HG03108 (cell line): ENCODE results near the gene SLC13A2.
"Not testable (repeated sequence)": the region's sequence is repeated elsewhere in the genome, so short reads cannot be mapped to it uniquely, and the experiment has no call there.

Experiments used
- ATAC-seq: cut with Tn5 transposase; IDR thresholded peaks from one replicate; pipeline ENCODE4 v1.9.1; 2021; ENCODE audit warnings: moderate library complexity; ENCODE audit not compliant: unreplicated experiment

SLC13A2 gene

DNA sequence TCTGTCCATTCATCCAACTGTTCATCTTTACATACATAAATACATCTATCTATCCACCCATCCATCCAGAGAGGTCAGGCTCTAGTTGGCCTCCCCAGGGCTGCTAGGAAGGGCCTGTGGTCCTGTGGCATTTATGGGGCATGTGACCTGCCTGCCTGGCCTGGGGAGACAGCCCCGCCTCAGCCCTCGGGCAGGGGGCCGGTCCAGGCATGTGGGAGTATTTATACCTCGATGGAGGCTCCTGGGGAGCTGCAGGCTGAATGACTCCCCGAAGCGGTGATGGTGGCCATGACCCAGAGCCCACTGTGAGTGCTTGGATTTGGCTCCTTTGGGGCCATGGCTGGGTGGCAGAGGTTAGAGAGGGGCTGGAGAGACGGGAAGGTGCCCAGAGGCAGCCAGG, 40.0 kb downstream of the SLC13A2 start:
- no peak for ATAC-seq

DNA sequence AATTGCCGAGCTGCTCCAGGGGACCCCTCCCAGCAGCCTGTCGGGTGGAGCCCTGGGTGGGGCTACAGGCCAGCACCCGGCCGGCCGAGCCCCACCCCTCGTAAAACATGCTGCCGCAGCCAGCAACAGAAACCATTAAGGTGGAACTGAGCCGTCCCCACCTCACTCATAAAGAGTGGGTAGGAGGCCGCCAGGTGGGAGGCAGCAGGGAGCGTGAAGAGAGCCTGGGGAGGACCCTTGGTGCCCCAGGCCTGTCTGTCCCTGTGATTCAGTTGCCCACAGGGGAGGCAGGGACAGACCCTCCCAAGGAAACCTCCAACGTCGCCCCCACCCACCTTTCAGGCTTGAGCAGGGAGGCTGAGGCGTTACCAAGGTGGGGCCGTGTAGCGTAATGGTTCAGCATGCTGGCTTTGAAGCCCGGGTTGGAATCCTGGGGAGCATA, 41.1 kb downstream of the SLC13A2 start:
- ATAC-seq = no peak

DNA sequence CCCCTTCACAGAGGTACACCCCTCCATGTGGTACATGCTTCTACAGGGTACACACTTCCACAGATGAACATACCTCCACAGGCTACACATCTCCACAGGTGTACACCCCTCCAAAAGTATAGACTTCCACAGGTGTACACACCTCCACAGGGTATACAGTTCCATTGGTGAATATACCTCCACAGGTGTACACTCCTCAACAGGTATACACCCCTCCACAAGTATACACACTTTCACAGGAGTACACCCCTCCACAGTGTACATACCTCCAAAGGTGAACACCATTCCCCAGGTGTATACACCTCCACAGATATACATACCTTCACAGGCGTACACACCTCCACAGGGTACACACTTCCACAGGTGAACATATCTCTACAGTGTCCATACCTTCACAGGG, 42.1 kb downstream of the SLC13A2 start:
- no peak for ATAC-seq

DNA sequence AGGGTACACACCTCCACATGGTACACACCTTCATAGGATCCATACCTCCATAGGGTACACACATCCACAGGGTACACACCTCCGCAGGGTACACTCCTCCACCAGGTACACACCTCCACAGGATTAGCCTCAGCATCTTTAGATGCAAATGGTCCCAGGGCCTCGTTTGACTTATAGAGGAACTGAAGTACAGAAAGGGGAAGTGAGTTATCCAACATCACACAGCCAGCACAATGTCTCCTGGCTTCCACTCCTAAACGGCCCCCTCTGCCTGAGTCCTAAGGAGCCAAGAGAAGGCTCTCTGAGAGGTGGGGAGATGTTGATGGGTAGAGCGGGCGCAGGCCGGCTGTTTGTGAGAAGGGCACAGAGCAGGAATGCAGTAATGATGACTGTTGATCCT, 44.7 kb downstream of the SLC13A2 start:
- no peak for ATAC-seq

- no peak for ATAC-seq
Observed at GRCh38 chr17:28518578-28518977, 45.1 kb downstream of the SLC13A2 start.

- ATAC-seq = no peak
Observed at GRCh38 chr17:28519236-28519635, 45.8 kb downstream of the SLC13A2 start.

- no peak for ATAC-seq
Observed at GRCh38 chr17:28520687-28521086, 47.2 kb downstream of the SLC13A2 start.

DNA sequence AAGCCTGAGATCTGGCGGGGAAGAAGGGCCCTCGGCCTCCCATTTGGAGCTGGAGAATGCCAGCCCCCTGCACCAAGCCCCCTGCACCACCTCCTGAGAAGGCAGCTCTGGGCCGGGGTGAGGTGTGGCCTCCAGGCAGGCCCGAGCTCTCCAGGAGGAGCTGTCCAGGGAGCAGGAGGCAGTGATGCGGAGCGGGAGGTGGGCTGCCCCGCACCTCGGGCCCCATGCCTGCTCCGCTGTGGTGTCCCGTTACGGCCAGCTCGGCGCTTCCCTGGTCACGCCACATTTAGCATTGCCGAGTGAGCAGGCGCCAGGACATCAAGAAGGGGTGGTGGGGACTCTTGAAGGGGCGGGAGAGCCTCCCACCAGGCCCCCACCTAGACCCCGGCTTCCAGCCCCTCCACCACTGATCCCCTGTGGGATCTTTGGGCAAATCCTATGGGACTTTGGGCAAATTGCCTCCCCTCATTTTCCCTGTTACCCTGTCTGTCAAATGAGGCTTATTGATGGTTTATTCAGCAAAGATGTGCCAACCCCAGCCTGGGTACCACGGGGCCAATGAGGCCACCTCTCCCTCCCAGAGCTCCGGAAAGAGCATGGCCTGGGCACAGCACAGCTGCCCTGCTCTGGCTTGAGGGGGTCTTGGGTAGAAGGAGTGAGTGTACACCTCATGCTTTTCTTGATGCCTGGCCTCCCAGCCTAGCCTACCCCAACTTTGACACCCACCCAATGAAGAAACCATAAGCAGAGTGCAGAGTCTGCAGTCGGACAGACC, 48.1 kb downstream of the SLC13A2 start:
- ATAC-seq = no peak

GRCh38 chr17:28522281-28522680, 48.8 kb downstream of the SLC13A2 start:
- not testable (repeated sequence) for ATAC-seq

DNA sequence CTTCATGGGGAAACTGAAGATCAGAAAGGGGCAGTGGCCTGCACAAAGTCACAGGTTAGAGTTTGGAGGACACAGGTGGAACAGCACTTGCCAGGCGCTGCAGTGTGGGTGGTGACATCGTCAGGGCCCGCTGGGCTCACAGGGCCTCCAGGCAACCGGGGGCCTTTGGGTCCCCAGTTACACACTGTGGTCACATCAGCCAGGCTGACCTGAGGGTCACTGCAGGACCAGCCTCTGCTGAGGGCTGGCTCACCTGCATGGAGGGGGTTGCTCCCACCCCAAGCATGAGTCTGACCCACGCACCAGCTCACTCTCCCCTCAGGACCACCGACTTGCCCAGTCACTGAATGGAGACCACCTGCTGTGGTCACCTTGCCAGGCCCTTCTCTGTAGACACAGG, 49.7 kb downstream of the SLC13A2 start:
- no peak for ATAC-seq

- no peak for ATAC-seq
Observed at GRCh38 chr17:28523876-28524275, 50.4 kb downstream of the SLC13A2 start.

- ATAC-seq = no peak
Observed at GRCh38 chr17:28524476-28525424, 51.3 kb downstream of the SLC13A2 start.

DNA sequence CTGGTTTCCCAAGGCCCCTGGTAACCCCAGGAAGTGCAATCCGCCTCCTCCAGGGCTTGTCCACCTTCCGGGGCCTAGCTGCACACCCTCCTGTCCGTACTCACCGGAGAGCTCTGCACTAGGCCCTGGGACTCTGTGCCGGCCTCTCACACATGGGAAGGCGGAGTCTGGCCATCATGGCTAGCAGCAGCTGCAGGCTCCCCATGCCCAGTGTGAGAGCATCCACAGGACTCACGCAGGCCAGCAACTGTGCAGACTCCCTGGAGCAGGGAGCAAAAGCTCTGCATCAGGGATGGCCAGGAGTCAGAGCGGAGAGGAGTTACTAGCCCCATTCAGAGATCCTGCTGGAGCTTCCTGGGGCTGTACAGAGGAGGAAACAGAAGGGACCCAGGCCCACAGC, 52.9 kb downstream of the SLC13A2 start:
- no peak for ATAC-seq

GRCh38 chr17:28527181-28527681, 53.8 kb downstream of the SLC13A2 start:
- ATAC-seq = no peak

- ATAC-seq = no peak
Observed at GRCh38 chr17:28527859-28528258, 54.4 kb downstream of the SLC13A2 start.

GRCh38 chr17:28528327-28529012, 55.0 kb downstream of the SLC13A2 start:
- ATAC-seq = no peak

DNA sequence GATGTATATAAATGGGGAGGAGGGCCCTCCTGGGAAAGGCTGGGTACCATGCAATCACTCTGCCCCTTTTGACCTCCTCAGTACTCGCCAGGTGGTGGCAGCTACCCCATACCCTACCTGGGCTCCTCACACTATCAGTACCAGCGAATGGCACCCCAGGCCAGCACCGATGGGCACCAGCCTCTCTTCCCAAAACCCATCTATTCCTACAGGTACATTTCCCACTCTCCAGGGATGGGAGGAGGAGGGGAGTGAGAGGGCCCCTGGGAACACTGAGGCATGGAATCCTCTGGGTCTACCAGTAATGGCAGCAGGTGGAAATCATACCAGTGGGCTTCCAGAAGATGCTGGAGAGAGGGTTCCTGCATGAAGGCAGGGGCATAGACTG, 55.6 kb downstream of the SLC13A2 start:
- ATAC-seq = no peak

DNA sequence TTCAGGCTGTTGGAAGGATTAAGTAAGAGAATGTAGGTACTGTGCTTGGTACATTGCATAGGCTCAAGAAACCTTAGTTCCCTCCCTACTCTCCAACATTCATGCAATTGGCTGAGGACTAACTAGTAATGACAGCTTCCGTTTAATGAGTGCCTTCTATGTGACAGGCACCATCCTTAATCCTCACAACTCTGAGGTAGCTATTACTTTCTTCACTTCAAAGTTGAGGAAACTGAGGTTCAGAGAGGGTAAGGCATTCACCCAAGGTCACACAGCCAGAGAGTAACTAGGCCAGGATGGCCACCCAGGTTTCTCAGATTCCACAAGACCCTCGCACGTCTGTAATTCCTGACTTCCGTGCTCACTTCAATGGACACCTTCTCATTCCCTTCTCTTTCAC, 56.8 kb downstream of the SLC13A2 start:
- no peak for ATAC-seq

DNA sequence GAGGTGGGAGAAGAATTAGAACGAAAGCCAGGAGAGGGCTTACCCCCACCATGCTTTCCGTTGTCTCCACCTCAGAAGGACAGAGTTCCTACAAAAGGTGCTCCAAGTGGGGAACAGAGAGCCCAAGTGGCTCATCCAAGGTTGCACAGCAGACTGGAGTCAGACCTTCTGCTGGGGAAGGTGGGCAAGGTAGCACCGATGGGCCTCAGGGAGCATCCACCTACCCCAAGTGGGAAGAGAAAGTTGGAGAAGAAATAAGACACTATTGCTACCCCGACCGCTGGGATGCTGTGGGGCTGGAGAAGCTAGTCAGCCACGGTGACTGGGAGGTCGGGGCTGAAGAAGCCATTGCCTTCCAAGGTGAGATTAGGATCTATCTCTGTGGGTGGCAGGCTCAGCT, 57.5 kb downstream of the SLC13A2 start:
- ATAC-seq = no peak

- no peak for ATAC-seq
Observed at GRCh38 chr17:28532050-28532960, 58.9 kb downstream of the SLC13A2 start.
